Gastrocnemius medialis (tissue), 4 donors: Measurements from ENCODE around the gene MICU2.
"Not testable (repeated sequence)": the region's sequence is repeated elsewhere in the genome, so short reads cannot be mapped to it uniquely, and the experiment has no call there.

ENCODE experiments used
- CTCF ChIP-seq, 5 experiments: fragments of 450-650 bp in 3 of 5; fragments of 200-600 bp in 2 of 5; sonication (generic) in 2 of 5; IDR thresholded peaks in 4 of 5; conservative IDR thresholded peaks in 1 of 5; 1 replicate in 4 of 5; 2 replicates in 1 of 5; pipeline ENCODE4 v1.5.1; 2016 to 2019; ENCODE audit warnings: antibody characterized with exemption in 5 of 5, mild to moderate bottlenecking in 3 of 5, moderate library complexity in 3 of 5
- POLR2A ChIP-seq, 2 donors: fragments of 450-650 bp; IDR thresholded peaks; one replicate each; pipeline ENCODE4 v1.6.1; 2017; ENCODE audit warnings: antibody characterized with exemption in 2 of 2, mild to moderate bottlenecking in 2 of 2, moderate library complexity in 2 of 2

GRCh38 chr13:21590665-21591456, 13.1 kb downstream of the MICU2 start:
- not testable (repeated sequence) for TF ChIP-seq CTCF (IDR thresholded peaks at IDR 0.05 in 4 of 5, conservative IDR thresholded peaks at IDR 0.05 in 1 of 5); POLR2A (IDR thresholded peaks at IDR 0.05)
